Mesenchymal stem cell (in vitro differentiated cells and primary cell): Measurements from ENCODE around the gene ATF7.
"Not testable (repeated sequence)": the region's sequence is repeated elsewhere in the genome, so short reads cannot be mapped to it uniquely, and the experiment has no call there.

Source experiments
- DNase-seq: peaks from one replicate; pipeline ENCODE4 v3.0.0-alpha.2; 2013
- H2AFZ ChIP-seq: one replicate; pipeline ENCODE4 v1.6.1; 2013; ENCODE audit warnings: low read depth, mild to moderate bottlenecking, control low read depth, inconsistent platforms, low read length, moderate library complexity
- H2AK5ac ChIP-seq: 2 replicates; pipeline ENCODE4 v1.6.1; 2013; ENCODE audit warnings: low read length, moderate library complexity, mild to moderate bottlenecking, inconsistent platforms; ENCODE audit not compliant: severe bottlenecking
- H2BK120ac ChIP-seq: one replicate; pipeline ENCODE4 v1.6.1; 2013; ENCODE audit warnings: low read depth, mild to moderate bottlenecking, inconsistent platforms, low read length, moderate library complexity
- H2BK12ac ChIP-seq, 2 experiments: one replicate each; pipeline ENCODE4 v1.6.1; 2013; ENCODE audit warnings: inconsistent platforms in 2 of 2, low read length in 2 of 2, mild to moderate bottlenecking in 2 of 2, moderate library complexity in 2 of 2, control low read depth in 1 of 2
- H2BK15ac ChIP-seq: one replicate; pipeline ENCODE4 v1.6.1; 2013; ENCODE audit warnings: mild to moderate bottlenecking, low read depth, inconsistent platforms; ENCODE audit not compliant: poor library complexity, severe bottlenecking
- H2BK5ac ChIP-seq: 2 replicates; pipeline ENCODE4 v1.6.1; 2013; ENCODE audit warnings: low read depth, mild to moderate bottlenecking, low read length, control low read depth, inconsistent platforms; ENCODE audit not compliant: poor library complexity, severe bottlenecking
- H3K14ac ChIP-seq, 2 experiments: one replicate each; pipeline ENCODE4 v1.6.1; 2013; ENCODE audit warnings: inconsistent platforms in 2 of 2, low read length in 2 of 2, control low read depth in 1 of 2, mild to moderate bottlenecking in 1 of 2, moderate library complexity in 1 of 2
- H3K18ac ChIP-seq, 2 experiments: one replicate each; pipeline ENCODE4 v1.6.1; 2013; ENCODE audit warnings: inconsistent platforms in 2 of 2, low read length in 2 of 2, control low read depth in 1 of 2, low read depth in 1 of 2, mild to moderate bottlenecking in 1 of 2
- H3K23ac ChIP-seq, 2 experiments: one replicate each; pipeline ENCODE4 v1.6.1; 2013; ENCODE audit warnings: inconsistent platforms in 2 of 2, low read length in 2 of 2, mild to moderate bottlenecking in 2 of 2, moderate library complexity in 2 of 2, control low read depth in 1 of 2
- H3K27ac ChIP-seq: 2 replicates; pipeline ENCODE4 v1.5.1; 2013; ENCODE audit warnings: mild to moderate bottlenecking, moderate library complexity, low read length, control low read depth, inconsistent platforms; ENCODE audit not compliant: poor library complexity, severe bottlenecking
- H3K27me3 ChIP-seq, 2 experiments: 2 replicates each; pipeline versions ENCODE4 v1.6.1 to v1.7.0; 2013; ENCODE audit warnings: low read length in 2 of 2, mild to moderate bottlenecking in 2 of 2, moderate library complexity in 2 of 2, control low read depth in 1 of 2, inconsistent platforms in 1 of 2; ENCODE audit not compliant: control insufficient read depth in 1 of 2, insufficient read depth in 1 of 2
- H3K36me3 ChIP-seq, 2 experiments: 2 replicates each; pipeline versions ENCODE4 v1.6.1 to v1.7.0; 2013; ENCODE audit warnings: low read length in 2 of 2, control low read depth in 1 of 2, inconsistent platforms in 1 of 2, low read depth in 1 of 2, mild to moderate bottlenecking in 1 of 2; ENCODE audit not compliant: insufficient read depth in 2 of 2, control insufficient read depth in 1 of 2
- H3K4ac ChIP-seq, 2 experiments: one replicate each; pipeline ENCODE4 v1.6.1; 2013; ENCODE audit warnings: inconsistent platforms in 2 of 2, low read length in 2 of 2, mild to moderate bottlenecking in 2 of 2, moderate library complexity in 2 of 2, control low read depth in 1 of 2, low read depth in 1 of 2
- H3K4me1 ChIP-seq: 2 replicates; pipeline ENCODE4 v1.6.1; 2013; ENCODE audit warnings: low read depth, low read length, control low read depth; ENCODE audit not compliant: control insufficient read depth, insufficient read depth
- H3K4me2 ChIP-seq: 2 replicates; pipeline ENCODE4 v1.6.1; 2013; ENCODE audit warnings: low read length, mild to moderate bottlenecking, inconsistent platforms; ENCODE audit not compliant: poor library complexity, severe bottlenecking
- H3K4me3 ChIP-seq, 2 experiments: 2 replicates each; pipeline versions ENCODE4 v1.5.1 to v1.7.0; 2013; ENCODE audit warnings: low read length in 2 of 2, mild to moderate bottlenecking in 2 of 2, control low read depth in 1 of 2, low read depth in 1 of 2; ENCODE audit not compliant: insufficient read depth in 1 of 2
- H3K79me1 ChIP-seq: replicated peaks from 2 replicates; pipeline ENCODE4 v1.6.1; 2013; ENCODE audit warnings: mild to moderate bottlenecking, control low read depth, low read length, inconsistent platforms; ENCODE audit not compliant: poor library complexity, severe bottlenecking
- H3K9ac ChIP-seq: 2 replicates; pipeline ENCODE4 v1.7.0; 2013; ENCODE audit warnings: mild to moderate bottlenecking, low read length, moderate library complexity
- H3K9me3 ChIP-seq: 2 replicates; pipeline ENCODE4 v1.7.0; 2013; ENCODE audit warnings: mild to moderate bottlenecking, low read length; ENCODE audit not compliant: control insufficient read depth
- H4K8ac ChIP-seq: one replicate; pipeline ENCODE4 v1.6.1; 2013; ENCODE audit warnings: inconsistent platforms, mild to moderate bottlenecking, low read length, moderate library complexity
- H4K91ac ChIP-seq: one replicate; pipeline ENCODE4 v1.6.1; 2013; ENCODE audit warnings: mild to moderate bottlenecking, low read length, inconsistent platforms
- WGBS: methylation state at CpG from one replicate; pipeline ENCODE4 v1.1.7; 2013; ENCODE audit warnings: mixed read lengths; 5-methylcytosine and 5-hydroxymethylcytosine counted together

Gene ATF7

GRCh38 chr12:53565376-53565775, 60.8 kb downstream of the ATF7 start:
- H2BK15ac ChIP-seq, H3K27me3 ChIP-seq, H3K36me3 ChIP-seq, H3K18ac ChIP-seq, H3K4me1 ChIP-seq, H2AFZ ChIP-seq, H3K4me2 ChIP-seq, H3K9me3 ChIP-seq, H3K4ac ChIP-seq, H3K9ac ChIP-seq, H3K14ac ChIP-seq, H2AK5ac ChIP-seq, H3K27ac ChIP-seq, H4K8ac ChIP-seq, H2BK12ac ChIP-seq, H3K4me3 ChIP-seq, DNase-seq, H2BK120ac ChIP-seq, H4K91ac ChIP-seq, H2BK5ac ChIP-seq, H3K23ac ChIP-seq: not testable (repeated sequence)
- H3K79me1 ChIP-seq: peaks cover 22% of the 10 kb centered on the region
- 97% methylated on average over 4 of the region's 5 CpGs for WGBS

GRCh38 chr12:53564941-53565340, 61.2 kb downstream of the ATF7 start:
- Histone ChIP-seq H3K36me3 (peaks cover 0 to under 1% of the 10 kb centered on the region in 2 experiments), H3K4me1 (peaks cover 6% of the 10 kb centered on the region), H3K18ac (no peak overlapping the region), H2BK12ac (no peak overlapping the region), H3K27me3 (no peaks in the 10 kb centered on the region), H2BK120ac (no peak overlapping the region), H4K8ac (no peak overlapping the region), H3K27ac (no peak overlapping the region), H2BK5ac (no peak overlapping the region), H3K79me1 (peaks cover 21% of the 10 kb centered on the region), H3K9ac (no peak overlapping the region), H2AFZ (no peak overlapping the region), H3K4me3 (no peak overlapping the region), H2BK15ac (no peak overlapping the region), H3K14ac (no peak overlapping the region), H2AK5ac (no peak overlapping the region), H3K23ac (no peak overlapping the region), H3K4ac (no peak overlapping the region), H4K91ac (no peak overlapping the region), H3K4me2 (no peak overlapping the region), H3K9me3 (no peaks in the 10 kb centered on the region)
- peak; percentile 14 for DNase-seq

GRCh38 chr12:53564278-53564677, 61.9 kb downstream of the ATF7 start:
- Histone ChIP-seq H3K27ac (no peak overlapping the region), H3K9me3 (no peaks in the 10 kb centered on the region), H3K4me1 (peaks cover 6% of the 10 kb centered on the region), H3K9ac (no peak overlapping the region), H3K36me3 (no peaks in the 10 kb centered on the region), H2BK120ac (no peak overlapping the region), H3K23ac (no peak overlapping the region), H2BK15ac (no peak overlapping the region), H3K4me2 (no peak overlapping the region), H3K27me3 (no peaks in the 10 kb centered on the region), H3K4me3 (no peak overlapping the region), H3K79me1 (peaks cover 21% of the 10 kb centered on the region), H2BK5ac (no peak overlapping the region), H2AK5ac (no peak overlapping the region), H3K18ac (no peak overlapping the region), H4K8ac (no peak overlapping the region), H4K91ac (no peak overlapping the region), H2AFZ (no peak overlapping the region), H3K14ac (no peak overlapping the region), H3K4ac (no peak overlapping the region), H2BK12ac (no peak overlapping the region)
- WGBS: 59% methylated on average over 1 of the region's 2 CpGs
- DNase-seq: no peak

GRCh38 chr12:53563452-53564028, 62.6 kb downstream of the ATF7 start:
- H2AK5ac ChIP-seq: no peak overlapping the region
- peak overlapping the region; percentile 52 for H2BK15ac ChIP-seq
- H3K36me3 ChIP-seq: no peaks in the 10 kb centered on the region
- H3K4me2 ChIP-seq: no peak overlapping the region
- no peak overlapping the region for H4K91ac ChIP-seq
- no peak overlapping the region for H3K4me3 ChIP-seq
- H3K27me3 ChIP-seq: no peaks in the 10 kb centered on the region
- H2BK120ac ChIP-seq: no peak overlapping the region
- H2AFZ ChIP-seq: no peak overlapping the region
- peaks cover 9% of the 10 kb centered on the region for H3K4me1 ChIP-seq
- H3K27ac ChIP-seq: no peak overlapping the region
- DNase-seq: no peak
- peak overlapping the region; percentile 49 for H4K8ac ChIP-seq
- H3K4ac ChIP-seq: no peak overlapping the region
- peaks cover 19% of the 10 kb centered on the region for H3K79me1 ChIP-seq
- no peak overlapping the region for H2BK5ac ChIP-seq
- peak overlapping the region in 1 of 2 experiments; percentile 73 for H3K18ac ChIP-seq
- H3K23ac ChIP-seq: no peak overlapping the region
- 100% methylated on average over 1 of the region's 2 CpGs for WGBS
- H3K9me3 ChIP-seq: no peaks in the 10 kb centered on the region
- no peak overlapping the region for H2BK12ac ChIP-seq
- H3K14ac ChIP-seq: no peak overlapping the region
- no peak overlapping the region for H3K9ac ChIP-seq
